ENCODE measurements around the gene LRRC40. TPM values are rescaled to one million over a fixed set of nuclear protein-coding genes. Genes with fewer than 3 reads are reported as not detected.

Gene LRRC40
- total and polyA plus RNA-seq, 2 donors (not counting 3 experiments of a cell fraction or from before 2014, with no cell fraction given): 8.1 to 21.1 TPM

DNA sequence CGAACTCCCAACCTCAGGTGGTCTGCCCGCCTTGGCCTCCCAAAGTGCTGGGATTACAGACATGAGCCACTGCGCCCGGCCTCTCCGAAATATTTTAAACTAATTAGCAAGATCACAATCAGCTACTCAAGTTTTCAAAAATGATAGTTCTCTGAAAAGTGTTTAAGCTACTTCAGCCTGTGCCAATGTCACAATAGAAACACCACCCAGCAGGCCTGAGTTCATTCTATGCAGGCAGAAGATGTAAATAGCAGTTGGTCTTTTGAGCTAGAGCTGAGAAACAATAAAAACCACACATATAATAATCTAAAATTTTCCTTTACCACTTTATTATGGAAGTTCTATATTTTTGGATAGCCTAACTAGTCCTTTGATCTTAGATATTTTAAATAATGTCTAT, 96.1 kb downstream of the LRRC40 start:
- no TSS peak for BruUV-seq (replicated peaks)
- CTCF ChIA-PET: interaction anchor here (1.0 kb wide), 1 partner anchor 24 kb away, joined by 3 read pairs; no protein-coding TSS in a partner anchor
- Histone ChIP-seq H3K27ac (ENCODE audit: insufficient read depth, low read depth, low read length) (no peak overlapping the region), H3K4me2 (ENCODE audit: insufficient read depth, low read length) (no peak overlapping the region), H2AFZ (ENCODE audit: low read depth, low read length) (no peak overlapping the region), H3K9me3 (replicated peaks; ENCODE audit: control insufficient read depth, insufficient read depth, low read length) (no peaks in the 10 kb centered on the region), H4K20me1 (replicated peaks; ENCODE audit: control insufficient read depth, extremely low read depth, insufficient read depth, low read length) (no peaks in the 10 kb centered on the region), H3K4me3 (replicated peaks in 1 of 3; ENCODE audit: insufficient read depth in 1 of 3, low read depth in 1 of 3, low read length in 3 of 3) (no peak overlapping the region), H3K79me2 (ENCODE audit: control insufficient read depth, insufficient read depth, low read length) (no peaks in the 10 kb centered on the region), H3K36me3 (ENCODE audit: control insufficient read depth in 2 of 2, extremely low read depth in 1 of 2, insufficient read depth in 2 of 2, low read length in 2 of 2) (no peaks in the 10 kb centered on the region), H3K27me3 (ENCODE audit: control insufficient read depth in 2 of 2, insufficient read depth in 2 of 2, low read length in 2 of 2) (no peaks in the 10 kb centered on the region), H3K9me1 (replicated peaks; ENCODE audit: control insufficient read depth, extremely low read depth, insufficient read depth, low read length) (no peaks in the 10 kb centered on the region), H3K4me1 (ENCODE audit: control insufficient read depth, extremely low read depth, insufficient read depth, low read length) (no peaks in the 10 kb centered on the region), H3K9ac (replicated peaks; ENCODE audit: extremely low read depth, insufficient read depth, low read length) (no peak overlapping the region)
- dilution Hi-C loops (cut with MboI; ENCODE audit: extremely low pct_ligation_motif_present, low sequenced_read_pairs): no loop called here
- DNase-seq (ENCODE audit: low read depth, low spot score) (no peak), FAIRE-seq (no peak)
- POLR2A ChIA-PET: no interaction called here
- TF ChIP-seq MYC (IDR thresholded peaks at IDR 0.05; ENCODE audit: low read depth, low read length) (no peak), POLR2AphosphoS5 (IDR thresholded peaks at IDR 0.05; ENCODE audit: insufficient read depth, low read depth, low read length) (no peak), FOS (IDR thresholded peaks at IDR 0.05; ENCODE audit: borderline replicate concordance, insufficient read depth, low read length) (no peak), GATA2 (IDR thresholded peaks at IDR 0.05; ENCODE audit: insufficient read depth, insufficient read length, low read depth, low read length) (no peak), POLR2A (IDR thresholded peaks at IDR 0.05; ENCODE audit: low read depth, low read length) (no peak), EZH2 (IDR thresholded peaks at IDR 0.05; ENCODE audit: borderline replicate concordance, low read depth, low read length, severe bottlenecking) (no peak), JUN (IDR thresholded peaks at IDR 0.05; ENCODE audit: borderline replicate concordance, insufficient read depth, insufficient read length, low read depth) (no peak)
- TF ChIP-seq, protein P1, sequence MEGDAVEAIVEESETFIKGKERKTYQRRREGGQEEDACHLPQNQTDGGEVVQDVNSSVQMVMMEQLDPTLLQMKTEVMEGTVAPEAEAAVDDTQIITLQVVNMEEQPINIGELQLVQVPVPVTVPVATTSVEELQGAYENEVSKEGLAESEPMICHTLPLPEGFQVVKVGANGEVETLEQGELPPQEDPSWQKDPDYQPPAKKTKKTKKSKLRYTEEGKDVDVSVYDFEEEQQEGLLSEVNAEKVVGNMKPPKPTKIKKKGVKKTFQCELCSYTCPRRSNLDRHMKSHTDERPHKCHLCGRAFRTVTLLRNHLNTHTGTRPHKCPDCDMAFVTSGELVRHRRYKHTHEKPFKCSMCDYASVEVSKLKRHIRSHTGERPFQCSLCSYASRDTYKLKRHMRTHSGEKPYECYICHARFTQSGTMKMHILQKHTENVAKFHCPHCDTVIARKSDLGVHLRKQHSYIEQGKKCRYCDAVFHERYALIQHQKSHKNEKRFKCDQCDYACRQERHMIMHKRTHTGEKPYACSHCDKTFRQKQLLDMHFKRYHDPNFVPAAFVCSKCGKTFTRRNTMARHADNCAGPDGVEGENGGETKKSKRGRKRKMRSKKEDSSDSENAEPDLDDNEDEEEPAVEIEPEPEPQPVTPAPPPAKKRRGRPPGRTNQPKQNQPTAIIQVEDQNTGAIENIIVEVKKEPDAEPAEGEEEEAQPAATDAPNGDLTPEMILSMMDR (IDR thresholded peaks at IDR 0.05; ENCODE audit: extremely low read depth in 1 of 2, insufficient read depth in 1 of 2, low read depth in 1 of 2, low read length in 2 of 2): no peak
- TF ChIP-seq, protein P2, sequence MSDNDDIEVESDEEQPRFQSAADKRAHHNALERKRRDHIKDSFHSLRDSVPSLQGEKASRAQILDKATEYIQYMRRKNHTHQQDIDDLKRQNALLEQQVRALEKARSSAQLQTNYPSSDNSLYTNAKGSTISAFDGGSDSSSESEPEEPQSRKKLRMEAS (IDR thresholded peaks at IDR 0.05; ENCODE audit: insufficient read depth, insufficient read length): no peak
- intact Hi-C loops (cut with micrococcal nuclease): no loop called here
